ENCODE results near the gene SMYD5. TPM values are rescaled to one million over a fixed set of nuclear protein-coding genes. Genes with fewer than 3 reads are reported as not detected.

SMYD5 gene
- polyA plus RNA-seq, 3 donors = 1.6 to 5.2 (median 1.7) TPM

GRCh38 chr2:73205611-73206010, 8.4 kb upstream of the SMYD5 start:
- Histone ChIP-seq H3K27me3 (ENCODE audit: control insufficient read depth in 2 of 2, insufficient read depth in 2 of 2, low read length in 2 of 2) (peaks cover 30 to 44% of the 10 kb centered on the region in 2 donors), H3K27ac (ENCODE audit: low read depth in 1 of 2, low read length in 2 of 2) (no peak overlapping the region), H3K4me3 (replicated peaks in 1 of 3; ENCODE audit: low read depth in 2 of 3, low read length in 3 of 3) (no peak overlapping the region), H3K4me1 (ENCODE audit: control insufficient read depth in 1 of 2, insufficient read depth in 2 of 2, low read length in 2 of 2) (peaks cover 0 to 13% of the 10 kb centered on the region in 2 donors), H3K9ac (ENCODE audit: insufficient read depth, low read length, poor library complexity, severe bottlenecking) (no peak overlapping the region), H3K9me3 (replicated peaks in 1 of 2; ENCODE audit: control insufficient read depth in 1 of 2, insufficient read depth in 1 of 2, low read length in 2 of 2) (peaks cover 0 to 10% of the 10 kb centered on the region in 2 donors), H3K36me3 (replicated peaks in 1 of 2; ENCODE audit: control insufficient read depth in 1 of 2, insufficient read depth in 2 of 2, low read length in 2 of 2) (no peaks in the 10 kb centered on the region), H2AFZ (ENCODE audit: insufficient read depth, low read depth, low read length, poor library complexity, severe bottlenecking) (no peak overlapping the region), H3K79me2 (ENCODE audit: insufficient read depth, low read length) (no peaks in the 10 kb centered on the region), H3K4me2 (replicated peaks; ENCODE audit: extremely low read depth, low read length, poor library complexity, severe bottlenecking) (no peak overlapping the region), H4K20me1 (ENCODE audit: insufficient read depth, low read length) (no peaks in the 10 kb centered on the region)
- Mint-ChIP-seq H3K36me3 (peaks cover 0 to 7% of the 10 kb centered on the region in 2 donors), H3K27me3 (ENCODE audit: low read depth in 3 of 3) (peaks cover 52 to 65% (median 53%) of the 10 kb centered on the region in 3 donors), H3K9me3 (peaks cover 0 to 14% (median 5%) of the 10 kb centered on the region in 7 donors), H3K4me3 (no peak overlapping the region), H3K27ac (no peak overlapping the region), H3K4me1 (peaks cover 2% of the 10 kb centered on the region)
- WGBS (ENCODE audit: insufficient coverage) = 83% methylated on average over 2 of the region's 6 CpGs
- TF ChIP-seq, protein P1, sequence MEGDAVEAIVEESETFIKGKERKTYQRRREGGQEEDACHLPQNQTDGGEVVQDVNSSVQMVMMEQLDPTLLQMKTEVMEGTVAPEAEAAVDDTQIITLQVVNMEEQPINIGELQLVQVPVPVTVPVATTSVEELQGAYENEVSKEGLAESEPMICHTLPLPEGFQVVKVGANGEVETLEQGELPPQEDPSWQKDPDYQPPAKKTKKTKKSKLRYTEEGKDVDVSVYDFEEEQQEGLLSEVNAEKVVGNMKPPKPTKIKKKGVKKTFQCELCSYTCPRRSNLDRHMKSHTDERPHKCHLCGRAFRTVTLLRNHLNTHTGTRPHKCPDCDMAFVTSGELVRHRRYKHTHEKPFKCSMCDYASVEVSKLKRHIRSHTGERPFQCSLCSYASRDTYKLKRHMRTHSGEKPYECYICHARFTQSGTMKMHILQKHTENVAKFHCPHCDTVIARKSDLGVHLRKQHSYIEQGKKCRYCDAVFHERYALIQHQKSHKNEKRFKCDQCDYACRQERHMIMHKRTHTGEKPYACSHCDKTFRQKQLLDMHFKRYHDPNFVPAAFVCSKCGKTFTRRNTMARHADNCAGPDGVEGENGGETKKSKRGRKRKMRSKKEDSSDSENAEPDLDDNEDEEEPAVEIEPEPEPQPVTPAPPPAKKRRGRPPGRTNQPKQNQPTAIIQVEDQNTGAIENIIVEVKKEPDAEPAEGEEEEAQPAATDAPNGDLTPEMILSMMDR (IDR thresholded peaks at IDR 0.05) = no peak
- DNase-seq = no peak
- intact Hi-C loops (cut with micrococcal nuclease) = no loop called here

DNA sequence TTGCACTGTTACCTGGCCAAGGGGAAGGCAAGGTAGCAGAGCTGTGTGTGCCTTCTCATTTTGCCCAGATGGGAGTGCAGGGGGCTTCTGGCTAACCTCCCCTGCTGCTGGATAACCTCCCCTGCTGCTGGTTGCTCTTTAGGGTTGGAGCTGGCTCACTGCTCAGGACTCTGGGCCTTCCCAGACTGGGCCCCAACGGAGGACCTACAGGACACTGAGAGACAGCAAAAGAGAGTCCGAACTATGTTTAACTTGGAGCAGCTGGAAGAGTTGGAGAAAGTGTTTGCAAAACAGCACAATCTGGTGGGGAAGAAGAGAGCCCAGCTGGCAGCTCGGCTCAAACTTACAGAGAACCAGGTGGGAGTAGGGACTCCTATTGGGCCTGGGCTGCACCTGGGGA, 5.8 kb upstream of the SMYD5 start:
- no peaks in the 10 kb centered on the region for H4K20me1 ChIP-seq (ENCODE audit: insufficient read depth, low read length)
- no peak overlapping the region for H3K4me3 Mint-ChIP-seq
- H3K4me1 ChIP-seq (ENCODE audit: control insufficient read depth in 1 of 2, insufficient read depth in 2 of 2, low read length in 2 of 2) = peaks cover 2 to 9% of the 10 kb centered on the region in 2 donors
- 93% methylated on average over 2 of the region's 3 CpGs for WGBS (ENCODE audit: insufficient coverage)
- no peak overlapping the region for H3K4me3 ChIP-seq (replicated peaks in 1 of 3; ENCODE audit: low read depth in 2 of 3, low read length in 3 of 3)
- no peak overlapping the region for H3K27ac Mint-ChIP-seq
- TF ChIP-seq, protein P1 (IDR thresholded peaks at IDR 0.05) = no peak
- H2AFZ ChIP-seq (ENCODE audit: insufficient read depth, low read depth, low read length, poor library complexity, severe bottlenecking) = no peak overlapping the region
- peaks cover 4% of the 10 kb centered on the region for H3K4me1 Mint-ChIP-seq
- no peak for DNase-seq
- intact Hi-C loops (cut with micrococcal nuclease) = no loop called here
- H3K36me3 ChIP-seq (replicated peaks in 1 of 2; ENCODE audit: control insufficient read depth in 1 of 2, insufficient read depth in 2 of 2, low read length in 2 of 2) = no peaks in the 10 kb centered on the region
- H3K27me3 ChIP-seq (ENCODE audit: control insufficient read depth in 2 of 2, insufficient read depth in 2 of 2, low read length in 2 of 2) = peaks cover 11 to 21% of the 10 kb centered on the region in 2 donors
- no peak overlapping the region for H3K9ac ChIP-seq (ENCODE audit: insufficient read depth, low read length, poor library complexity, severe bottlenecking)
- peaks cover 0 to 4% of the 10 kb centered on the region in 2 donors for H3K9me3 ChIP-seq (replicated peaks in 1 of 2; ENCODE audit: control insufficient read depth in 1 of 2, insufficient read depth in 1 of 2, low read length in 2 of 2)
- peaks cover 28 to 39% (median 30%) of the 10 kb centered on the region in 3 donors for H3K27me3 Mint-ChIP-seq (ENCODE audit: low read depth in 3 of 3)
- no peak overlapping the region for H3K4me2 ChIP-seq (replicated peaks; ENCODE audit: extremely low read depth, low read length, poor library complexity, severe bottlenecking)
- H3K36me3 Mint-ChIP-seq = peaks cover 0 to 4% of the 10 kb centered on the region in 2 donors
- H3K79me2 ChIP-seq (ENCODE audit: insufficient read depth, low read length) = no peaks in the 10 kb centered on the region
- H3K27ac ChIP-seq (ENCODE audit: low read depth in 1 of 2, low read length in 2 of 2) = no peak overlapping the region
- H3K9me3 Mint-ChIP-seq = peaks cover 0 to 11% (median 0%) of the 10 kb centered on the region in 7 donors
